Measurements from ENCODE around the gene NT5C2.
A peak's percentile ranks its signal among the peaks of the same experiment; 100 is the strongest.
"Not testable (repeated sequence)": the region's sequence is repeated elsewhere in the genome, so short reads cannot be mapped to it uniquely, and the experiment has no call there.

Gene NT5C2

DNA sequence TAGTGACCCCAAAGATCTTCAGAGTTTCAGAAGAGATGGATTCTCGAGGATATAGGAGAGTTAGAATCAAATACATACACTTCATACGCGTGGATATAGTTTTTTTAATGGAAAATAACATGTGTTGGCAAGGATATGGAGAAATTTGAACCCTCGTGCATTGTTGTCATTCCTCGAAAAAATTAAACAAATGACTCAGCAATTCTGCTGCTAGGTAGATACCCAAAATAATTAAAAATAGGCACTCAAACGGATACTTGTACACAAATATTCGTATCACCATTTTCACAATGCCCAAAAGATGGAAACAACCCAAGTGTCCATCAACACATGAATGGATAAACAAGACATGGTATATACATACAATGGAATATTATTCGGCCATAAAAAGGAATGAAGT, 5.6 kb upstream of the NT5C2 start:
- DNase-seq: no peak

DNA sequence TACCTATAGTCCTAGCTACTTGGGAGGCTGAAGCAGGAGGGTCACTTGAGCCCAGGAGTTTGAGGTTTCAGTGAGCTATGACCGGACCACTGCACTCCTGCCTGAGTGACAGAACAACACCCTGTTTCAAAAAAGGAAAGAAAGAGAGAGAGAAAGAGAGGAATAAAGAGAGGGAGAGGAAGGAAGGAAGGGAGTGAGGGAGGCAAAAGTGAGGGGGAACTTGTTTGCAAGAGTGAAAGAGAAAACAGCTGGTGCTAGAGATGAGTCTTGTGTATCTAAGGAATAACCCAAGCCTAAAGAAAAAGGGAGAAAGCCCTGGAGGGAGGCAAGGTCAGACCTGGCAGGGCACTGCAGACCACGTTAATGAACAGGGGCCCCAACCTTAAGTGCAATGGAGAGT, 4.8 kb upstream of the NT5C2 start:
- no peak for DNase-seq

DNA sequence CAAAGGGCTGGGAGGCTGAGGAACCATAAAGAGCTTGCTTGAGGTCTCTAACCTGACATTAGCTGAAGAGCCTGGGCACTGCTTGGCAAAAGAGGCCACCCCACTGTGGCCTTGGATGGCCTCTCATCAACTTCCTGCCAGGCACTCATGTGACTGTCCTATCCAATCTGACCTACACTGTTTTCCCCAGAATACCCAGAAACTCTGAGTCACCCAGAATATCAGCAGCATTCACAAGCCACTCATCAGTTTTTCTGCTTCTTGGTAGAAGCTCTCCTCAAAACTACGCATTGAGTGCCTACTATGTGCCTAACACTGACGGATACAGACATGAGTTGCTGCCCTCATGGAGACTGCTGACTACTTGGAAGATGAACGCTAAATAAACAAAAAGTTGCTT, 4.1 kb upstream of the NT5C2 start:
- no peak for DNase-seq

DNA sequence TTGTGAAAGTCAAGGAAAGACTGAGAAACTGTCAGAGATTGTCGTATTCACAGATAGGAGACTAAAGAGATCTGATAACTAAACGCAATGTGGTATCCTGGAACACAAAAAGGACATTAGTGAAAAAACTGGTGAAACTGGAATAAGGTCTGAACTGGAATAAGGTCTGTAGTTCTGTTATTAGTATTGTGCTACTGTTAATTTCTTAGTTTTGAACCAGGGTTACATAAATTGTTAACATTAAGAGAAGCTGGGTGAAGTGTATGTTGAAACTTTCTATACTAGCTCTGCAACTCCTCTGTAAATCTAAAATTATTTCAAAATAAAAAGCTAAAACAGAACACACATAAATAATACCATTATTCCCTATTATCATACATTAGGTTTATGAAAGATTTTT, 3.4 kb upstream of the NT5C2 start:
- DNase-seq: no peak

DNA sequence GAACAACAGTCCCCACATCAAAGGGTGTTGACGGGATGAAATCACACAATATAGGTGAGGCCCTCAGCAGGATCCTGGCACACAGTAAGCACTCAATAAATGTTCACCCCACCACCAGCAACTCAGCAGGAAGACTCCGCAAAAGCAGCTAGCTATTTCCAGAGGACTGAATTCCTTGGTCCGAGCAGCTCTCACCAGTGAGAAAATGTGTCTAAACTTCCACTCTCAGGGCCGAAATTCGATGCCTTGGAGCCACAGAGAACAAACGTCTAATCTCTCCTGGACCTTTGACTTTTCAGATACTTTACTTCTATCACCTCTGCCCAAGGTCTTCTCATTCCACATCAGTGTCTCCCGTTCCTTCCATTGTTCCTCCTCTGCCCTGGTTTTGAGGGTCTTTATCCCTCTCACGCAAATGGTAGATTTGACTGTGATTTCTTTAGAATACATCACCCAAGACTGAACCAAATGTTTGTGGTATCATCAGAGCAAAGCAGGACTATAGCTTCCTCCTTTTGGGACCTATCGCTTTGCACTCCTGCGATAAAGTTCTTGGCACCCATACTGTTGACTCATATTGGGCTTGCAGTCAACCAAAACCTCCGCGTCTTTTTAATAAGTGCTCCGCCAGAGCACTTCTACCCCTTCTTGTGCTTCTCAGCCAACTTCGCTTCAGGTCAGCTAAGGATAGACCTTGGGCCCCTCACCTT, 903 bp upstream of the NT5C2 start:
- no peak for DNase-seq

DNA sequence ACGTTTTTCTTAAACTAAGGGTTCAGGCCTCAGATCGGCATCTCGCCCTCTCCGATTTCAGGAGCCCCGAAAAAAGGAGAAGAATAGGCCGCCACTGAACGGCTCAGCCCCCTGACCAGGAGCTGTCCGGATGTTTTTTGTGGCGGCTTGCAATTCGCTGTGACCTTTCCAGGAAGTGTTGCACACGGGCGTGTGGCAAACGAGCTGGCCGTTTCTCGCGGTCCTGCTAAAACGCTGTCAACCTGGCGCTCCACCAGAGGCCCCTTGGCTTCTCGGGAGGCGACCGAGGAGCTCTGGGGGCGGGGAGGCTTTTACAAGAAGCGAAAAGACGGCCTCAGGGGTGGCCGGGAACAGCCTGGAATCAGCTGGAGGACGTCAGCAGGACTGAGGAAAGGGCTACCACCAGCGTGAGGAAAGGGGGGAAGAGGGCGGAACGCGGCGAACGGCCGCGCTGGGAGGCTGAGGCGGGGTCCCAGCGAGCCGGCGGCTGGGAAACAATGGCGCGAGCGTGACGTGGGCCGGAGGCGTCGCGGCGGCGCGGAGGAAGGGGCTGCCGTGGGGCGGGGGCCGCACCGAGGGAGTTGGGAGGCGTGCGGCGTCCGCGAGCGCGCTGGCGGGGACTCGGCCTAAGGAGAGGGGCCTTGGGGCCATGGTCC, 493 bp downstream of the NT5C2 start:
- DNase-seq: peak; percentile 38

DNA sequence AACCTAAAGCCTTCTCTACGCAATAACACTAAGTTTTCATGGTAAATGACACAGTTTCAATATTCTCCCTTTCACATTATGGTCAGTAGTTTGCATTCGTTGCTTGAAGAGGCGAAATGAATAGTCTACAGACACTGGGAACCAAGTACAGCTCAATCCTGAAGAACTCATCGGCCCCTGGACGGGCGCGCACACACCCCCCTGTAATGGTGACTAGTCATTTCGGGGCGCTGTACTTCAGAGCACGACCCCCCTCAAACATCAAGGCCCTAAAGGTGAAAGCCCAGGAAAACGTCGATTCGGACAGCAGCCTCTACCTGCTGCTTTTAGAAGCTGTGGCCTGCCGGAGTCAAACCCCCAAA, 1.0 kb downstream of the NT5C2 start:
- DNase-seq: peak; percentile 4

DNA sequence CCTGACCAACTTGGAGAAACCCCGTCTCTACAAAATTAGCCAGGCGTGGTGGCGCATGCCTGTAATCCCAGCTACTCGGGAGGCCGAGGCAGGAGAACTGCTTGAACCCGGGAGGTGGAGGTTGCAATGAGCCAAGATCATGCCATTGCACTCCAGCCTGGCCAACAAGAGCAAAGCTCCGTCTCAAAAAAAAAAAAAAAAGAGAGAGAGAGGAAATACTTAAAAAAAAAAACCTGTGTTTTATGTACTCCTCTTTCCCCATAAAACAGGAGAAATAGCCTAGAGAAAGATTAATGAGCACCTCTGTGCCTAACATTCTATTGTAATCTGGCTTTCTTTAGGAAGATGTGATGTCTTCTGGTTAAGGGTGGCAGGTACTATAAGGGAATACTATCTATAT, 1.9 kb downstream of the NT5C2 start:
- not testable (repeated sequence) for DNase-seq

DNA sequence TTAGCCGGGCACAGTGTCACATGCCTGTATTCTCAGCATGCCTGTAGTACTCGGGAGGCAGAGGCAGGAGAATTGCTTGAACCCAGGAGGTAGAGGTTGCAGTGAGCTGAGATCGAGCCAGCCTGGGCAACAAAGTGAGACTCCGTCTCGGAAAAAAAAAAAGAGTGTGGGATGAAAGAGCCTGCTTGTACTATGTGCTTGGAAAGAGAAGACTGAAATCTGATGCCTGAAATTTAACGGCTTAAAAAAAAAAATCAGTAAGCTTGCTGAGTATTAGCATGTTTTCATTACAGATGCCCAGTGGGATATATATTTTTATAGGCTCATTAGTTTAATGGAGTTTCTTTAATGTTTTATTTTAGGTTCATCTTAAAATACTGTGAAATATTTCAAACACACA, 4.2 kb downstream of the NT5C2 start:
- no peak for DNase-seq

DNA sequence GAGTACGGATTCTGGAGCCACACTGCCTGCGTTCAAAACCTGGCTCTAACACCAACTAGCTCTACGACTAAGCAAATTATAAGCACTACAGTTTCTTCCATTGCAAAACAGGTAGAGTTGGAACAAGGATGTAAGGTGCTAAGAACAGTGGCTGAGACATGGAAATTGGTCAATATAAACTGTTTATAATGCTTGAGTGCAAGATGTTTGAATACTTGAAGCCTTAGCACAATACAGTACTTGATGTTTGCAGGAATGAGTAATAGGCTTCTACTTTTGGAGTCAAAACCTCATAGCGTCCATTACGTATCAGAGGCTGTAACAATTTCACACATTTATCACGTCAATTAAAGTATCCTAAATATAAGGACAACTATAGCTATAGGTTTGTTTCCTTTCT, 6.9 kb downstream of the NT5C2 start:
- DNase-seq: no peak

DNA sequence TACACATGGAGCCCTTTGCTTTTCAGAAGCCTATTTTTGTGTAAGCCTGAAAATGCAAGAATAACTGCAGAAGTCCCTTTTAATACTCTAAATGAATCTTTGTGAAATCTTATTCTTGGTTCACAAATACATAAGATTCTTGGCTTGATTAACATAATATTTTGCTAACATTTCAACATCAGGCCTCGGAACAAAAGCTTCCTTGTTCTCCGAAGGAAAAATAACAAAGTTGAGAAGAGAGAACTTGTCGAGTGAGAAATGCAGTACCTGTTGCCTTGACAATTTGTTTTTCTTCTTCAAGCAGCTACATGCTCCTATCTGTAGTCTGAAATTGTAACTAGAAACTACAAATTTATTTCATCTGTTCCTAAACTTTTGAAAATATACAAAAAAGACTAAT, 8.5 kb downstream of the NT5C2 start:
- no peak for DNase-seq

DNA sequence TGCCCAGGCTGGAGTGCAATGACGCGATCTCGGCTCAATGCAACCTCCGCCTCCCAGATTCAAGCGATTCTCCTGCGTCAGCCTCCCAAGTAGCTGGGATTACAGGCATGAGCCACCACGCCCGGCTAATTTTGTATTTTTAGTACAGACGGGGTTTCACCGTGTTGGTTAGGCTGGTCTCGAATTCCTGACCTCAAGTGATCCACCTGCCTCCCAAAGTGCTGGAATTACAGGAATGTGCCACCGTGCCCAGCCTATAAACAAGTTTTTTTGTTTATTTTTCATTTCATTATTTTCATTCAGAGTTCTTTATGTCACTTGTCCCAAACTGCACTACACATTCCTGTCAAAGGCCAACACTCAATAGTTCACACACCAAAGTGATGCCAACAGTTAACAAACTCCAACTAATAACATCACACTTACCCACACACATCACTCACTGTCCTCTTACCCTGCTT, 9.1 kb downstream of the NT5C2 start:
- DNase-seq: not testable (repeated sequence)

DNA sequence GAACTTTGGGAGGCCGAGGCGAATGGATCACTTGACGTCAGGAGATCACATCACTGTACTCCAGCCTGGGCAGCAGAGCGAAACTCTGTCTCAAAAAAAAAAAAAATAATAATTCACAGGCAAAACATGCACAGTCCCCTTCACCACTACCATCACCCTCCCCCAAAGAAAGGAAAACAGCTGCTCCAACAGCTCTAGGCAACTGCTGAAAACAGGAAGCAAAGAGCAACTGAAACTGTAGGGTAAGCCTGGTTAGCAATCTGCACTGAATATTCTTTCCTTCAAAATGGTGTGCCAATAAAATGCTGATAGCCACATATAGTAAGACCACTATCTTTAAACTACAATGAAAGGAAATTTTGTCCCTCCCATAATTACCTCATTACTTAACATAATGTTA, 11.8 kb downstream of the NT5C2 start:
- no peak for DNase-seq

DNA sequence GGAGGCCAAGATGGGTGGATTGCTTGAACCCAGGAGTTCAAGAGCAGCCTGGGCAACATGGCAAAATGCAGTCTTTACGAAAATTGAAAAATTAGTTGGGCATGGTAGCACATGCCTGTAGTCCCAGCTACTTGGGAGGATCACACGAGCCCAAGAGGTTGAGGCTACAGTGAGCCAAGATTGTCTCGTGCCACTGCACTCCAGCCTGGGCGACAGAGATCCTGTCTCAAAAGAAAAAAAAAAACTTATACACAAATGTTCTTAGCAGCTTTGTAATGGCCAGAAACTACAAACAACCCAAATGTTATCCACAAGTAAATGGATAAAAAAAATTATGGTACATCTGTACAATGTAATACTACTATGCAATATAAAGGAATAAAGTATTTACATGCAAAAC, 12.6 kb downstream of the NT5C2 start:
- no peak for DNase-seq

DNA sequence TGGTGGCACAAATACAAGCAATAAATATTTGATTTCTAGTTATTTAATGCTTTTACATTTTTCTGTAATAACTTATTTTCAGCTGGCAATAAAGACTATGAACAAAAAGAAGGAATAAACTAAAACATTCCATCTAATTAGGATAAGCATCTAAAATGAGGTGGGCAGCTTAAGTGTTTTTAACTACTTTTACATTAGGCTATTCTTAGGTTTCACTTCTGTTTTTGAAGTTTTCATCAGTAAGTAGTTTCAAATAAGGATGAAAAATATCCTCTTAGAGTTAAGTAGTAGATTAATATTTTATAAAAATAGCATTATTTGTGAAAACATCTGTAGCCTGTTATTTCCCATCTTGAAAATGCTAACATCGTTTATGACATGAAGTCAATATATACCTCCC, 15.9 kb downstream of the NT5C2 start:
- no peak for DNase-seq

DNA sequence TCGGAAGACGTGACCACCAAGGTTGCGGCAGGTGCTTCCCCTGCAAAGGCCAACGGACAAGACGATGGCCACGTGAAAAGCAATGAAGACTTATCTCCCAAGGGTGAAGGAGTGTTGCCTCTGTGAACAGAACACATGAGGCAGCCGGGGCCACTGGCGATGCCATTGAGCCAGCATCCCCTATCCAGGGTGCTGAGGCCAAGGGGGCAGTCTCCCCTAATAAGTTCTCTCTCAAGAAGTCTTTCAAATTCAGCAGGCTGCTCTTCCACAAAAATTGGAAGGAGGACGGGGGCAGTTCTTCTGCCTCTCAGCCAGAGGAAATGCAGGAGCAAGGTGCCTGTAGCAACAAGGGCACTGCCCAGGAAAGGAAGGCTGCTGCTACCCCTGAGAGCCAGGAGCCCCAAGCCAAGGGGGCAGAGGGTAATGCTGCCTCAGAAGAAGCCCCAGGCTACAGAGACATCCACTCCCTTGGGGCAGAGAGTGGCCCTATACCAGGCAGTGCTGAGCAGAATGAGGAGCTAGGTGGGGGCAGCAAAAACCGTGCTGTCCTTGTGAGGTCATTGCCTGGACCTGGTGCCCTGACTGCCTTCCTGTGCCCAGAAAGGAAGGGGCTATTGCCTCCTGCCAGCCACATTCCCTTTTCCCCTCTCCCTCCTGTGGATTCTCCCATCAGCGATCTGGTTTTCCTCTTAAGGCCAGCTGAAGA, 17.3 kb downstream of the NT5C2 start:
- DNase-seq: no peak

DNA sequence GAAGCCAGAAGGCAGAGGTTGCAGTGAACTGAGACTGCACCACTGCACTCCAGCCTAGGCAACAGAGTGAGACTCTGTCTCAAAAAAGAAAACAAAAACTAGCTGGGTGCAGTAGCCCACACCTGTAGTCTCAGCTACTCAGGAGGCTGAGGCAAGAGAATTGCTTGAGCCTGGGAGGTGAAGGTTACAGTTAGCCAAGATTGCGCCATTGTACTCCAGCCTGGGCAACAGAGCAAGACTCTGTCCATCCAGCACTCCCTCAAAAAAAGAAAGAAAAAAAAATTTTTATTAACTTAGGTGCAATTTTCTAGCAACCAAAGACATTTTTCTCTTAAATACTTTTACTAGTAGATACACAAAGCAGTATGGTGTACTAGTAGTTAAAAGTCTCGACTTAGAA, 18.7 kb downstream of the NT5C2 start:
- DNase-seq: not testable (repeated sequence)

DNA sequence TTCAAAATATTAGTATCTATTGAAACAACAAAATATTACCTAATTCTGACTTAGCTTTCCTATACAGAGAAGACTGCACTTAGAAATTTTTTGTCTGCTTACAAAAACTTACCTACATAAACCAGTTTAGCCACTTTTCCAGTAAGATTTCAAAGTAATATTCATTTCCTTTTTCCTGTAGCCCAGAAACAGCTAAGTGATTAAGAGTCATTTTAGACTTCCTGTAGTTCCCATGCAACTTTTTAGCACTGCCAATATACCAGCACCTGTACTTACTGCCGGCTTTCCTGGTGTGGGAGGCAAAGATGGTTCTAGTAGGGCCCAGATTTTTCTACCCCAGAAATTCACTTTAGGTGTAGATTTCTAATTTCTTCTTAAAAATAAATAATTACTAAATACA, 21.8 kb downstream of the NT5C2 start:
- DNase-seq: no peak

DNA sequence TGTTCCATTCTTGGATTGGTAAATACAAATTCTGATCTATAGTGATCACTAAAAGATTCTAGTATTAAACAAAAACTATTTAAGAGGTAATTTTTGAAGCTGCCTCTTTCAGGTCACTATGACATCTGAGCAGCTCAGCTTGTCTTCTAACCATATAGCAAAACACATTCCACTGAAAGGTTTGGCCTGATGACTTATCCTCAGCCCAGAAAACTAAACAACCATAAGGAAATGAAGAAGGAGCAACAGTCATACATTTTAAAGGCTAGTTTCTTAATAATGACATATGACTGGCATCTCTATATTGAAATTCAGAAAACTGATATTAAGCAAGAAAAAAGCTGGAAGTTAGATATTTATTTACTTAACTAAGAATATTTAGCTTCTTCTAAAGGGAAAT, 24.6 kb downstream of the NT5C2 start:
- no peak for DNase-seq

DNA sequence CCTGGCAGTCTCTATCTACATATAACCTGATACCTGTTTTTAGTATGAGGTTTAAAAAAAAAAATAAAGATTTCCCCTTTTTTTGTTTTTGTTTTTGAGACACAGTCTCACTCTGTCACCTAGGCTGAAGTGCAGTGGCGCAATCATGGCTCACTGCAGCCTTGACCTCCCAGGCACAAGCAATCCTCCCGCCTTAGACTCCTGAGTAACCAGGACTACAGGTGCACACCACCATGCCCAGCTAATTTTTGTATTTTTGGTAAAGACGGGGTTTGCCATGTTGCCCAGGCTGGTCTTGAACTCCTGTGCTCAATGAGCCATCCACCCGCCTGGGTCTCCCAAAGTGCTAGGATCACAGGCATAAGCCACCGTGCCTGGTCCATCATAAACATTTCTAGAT, 25.5 kb downstream of the NT5C2 start:
- not testable (repeated sequence) for DNase-seq

DNA sequence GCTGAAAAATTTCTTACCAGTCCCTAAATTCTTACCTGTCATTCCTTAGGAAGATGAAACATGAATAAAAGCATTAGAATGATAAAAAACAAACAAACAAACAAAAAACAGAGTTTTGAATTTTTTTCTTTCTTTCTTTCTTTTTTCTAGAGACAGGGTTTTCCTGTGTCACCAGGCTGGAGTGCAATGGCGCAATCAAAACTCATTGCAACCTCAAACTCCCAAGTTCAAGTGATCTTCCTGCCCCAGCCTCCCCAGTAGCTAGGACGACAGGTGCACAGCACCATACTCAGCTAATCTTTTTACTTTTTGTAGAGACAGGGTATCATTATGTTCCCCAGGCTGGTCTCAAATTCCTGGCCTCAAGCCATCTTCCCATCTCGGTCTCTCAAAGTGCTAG, 26.5 kb downstream of the NT5C2 start:
- no peak for DNase-seq

DNA sequence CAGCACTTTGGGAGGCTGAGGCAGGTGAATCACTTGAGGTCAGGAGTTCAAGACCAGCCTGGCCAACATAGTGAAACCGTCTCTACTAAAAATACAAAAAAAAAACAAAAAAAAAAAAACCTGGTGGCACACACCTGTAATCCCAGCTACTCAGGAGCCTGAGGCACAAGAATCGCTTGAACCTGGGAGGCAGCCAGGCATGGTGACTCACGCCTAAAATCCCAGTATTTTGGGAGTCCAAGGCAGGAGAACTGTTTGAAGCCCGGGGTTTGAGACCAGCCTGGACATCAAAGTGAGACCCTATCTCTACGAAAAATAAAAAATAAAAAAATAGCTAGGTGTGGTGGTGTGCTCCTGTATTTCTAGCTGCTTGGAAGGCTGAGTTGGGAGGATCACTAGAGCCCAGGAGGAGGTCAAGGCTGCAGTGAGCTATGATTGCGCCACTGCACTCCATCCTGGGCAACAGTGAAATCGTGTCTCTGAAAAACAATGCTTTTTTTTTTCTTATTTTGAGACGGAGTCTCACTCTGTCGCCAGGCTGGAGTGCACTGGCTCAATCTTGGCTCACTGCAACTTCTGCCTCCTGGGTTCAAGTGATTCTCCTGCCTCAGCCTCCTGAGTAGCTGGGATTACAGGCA, 29.2 kb downstream of the NT5C2 start:
- not testable (repeated sequence) for DNase-seq

DNA sequence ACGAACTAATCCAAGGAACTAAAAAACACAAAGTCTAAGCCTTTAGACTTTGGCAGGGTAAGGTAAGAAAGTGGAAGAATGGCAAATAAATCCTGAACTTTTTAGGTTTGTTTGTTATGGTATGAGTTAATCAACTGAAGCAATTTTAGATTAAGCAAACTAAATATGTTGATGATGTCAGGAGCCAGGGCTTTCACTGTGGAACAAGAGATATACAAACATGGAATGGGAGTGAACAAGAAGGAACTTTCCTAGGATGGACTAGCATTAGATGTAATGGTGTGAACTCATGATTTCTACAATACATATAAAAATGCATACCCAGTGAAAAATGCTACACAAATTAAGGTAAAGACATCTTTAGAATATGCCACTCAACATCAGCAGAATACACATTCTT, 35.8 kb downstream of the NT5C2 start:
- DNase-seq: no peak

Data from activated CD4-positive, alpha-beta T cell treated with anti-CD3 and anti-CD28 coated beads, Interleukin-2, amount 50 U/mL, for 1 hour (primary cell).